ENCODE data around the gene PDRG1. TPM values are rescaled to one million over a fixed set of nuclear protein-coding genes. Genes with fewer than 3 reads are reported as not detected.
"Not testable (repeated sequence)": the region's sequence is repeated elsewhere in the genome, so short reads cannot be mapped to it uniquely, and the experiment has no call there.

Gene PDRG1
- total RNA-seq, 1 donor from 2014 or later, result 21.2 TPM

DNA sequence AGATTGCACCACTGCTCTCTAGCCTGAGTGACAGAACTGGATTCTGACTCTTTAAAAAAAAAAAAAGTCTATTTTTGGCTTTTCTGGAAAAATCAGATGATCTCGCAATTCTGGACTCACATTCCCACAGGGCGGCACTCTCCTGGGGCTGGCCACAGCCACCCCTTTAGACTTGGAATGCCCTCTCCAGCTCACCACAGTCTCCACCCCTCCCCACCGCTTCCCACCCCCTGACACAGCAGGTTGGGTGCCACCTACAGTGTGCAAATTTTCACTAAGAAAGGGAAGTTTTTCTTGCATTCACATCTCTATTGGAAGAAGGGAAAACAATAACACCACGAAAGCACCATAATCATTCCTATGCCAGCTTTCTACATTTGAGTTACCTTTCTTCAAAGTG lies 15.4 kb downstream of the PDRG1 start:
- Mint-ChIP-seq H3K27me3 (ENCODE audit: unreplicated experiment) (peaks cover 4% of the 10 kb centered on the region), H3K4me3 (ENCODE audit: unreplicated experiment) (no peak overlapping the region), H3K9me3 (ENCODE audit: unreplicated experiment) (no peaks in the 10 kb centered on the region), H3K4me1 (ENCODE audit: unreplicated experiment) (no peaks in the 10 kb centered on the region), H3K27ac (ENCODE audit: unreplicated experiment) (no peak overlapping the region), H3K36me3 (ENCODE audit: low read depth, unreplicated experiment) (no peaks in the 10 kb centered on the region)
- TF ChIP-seq, protein P1, sequence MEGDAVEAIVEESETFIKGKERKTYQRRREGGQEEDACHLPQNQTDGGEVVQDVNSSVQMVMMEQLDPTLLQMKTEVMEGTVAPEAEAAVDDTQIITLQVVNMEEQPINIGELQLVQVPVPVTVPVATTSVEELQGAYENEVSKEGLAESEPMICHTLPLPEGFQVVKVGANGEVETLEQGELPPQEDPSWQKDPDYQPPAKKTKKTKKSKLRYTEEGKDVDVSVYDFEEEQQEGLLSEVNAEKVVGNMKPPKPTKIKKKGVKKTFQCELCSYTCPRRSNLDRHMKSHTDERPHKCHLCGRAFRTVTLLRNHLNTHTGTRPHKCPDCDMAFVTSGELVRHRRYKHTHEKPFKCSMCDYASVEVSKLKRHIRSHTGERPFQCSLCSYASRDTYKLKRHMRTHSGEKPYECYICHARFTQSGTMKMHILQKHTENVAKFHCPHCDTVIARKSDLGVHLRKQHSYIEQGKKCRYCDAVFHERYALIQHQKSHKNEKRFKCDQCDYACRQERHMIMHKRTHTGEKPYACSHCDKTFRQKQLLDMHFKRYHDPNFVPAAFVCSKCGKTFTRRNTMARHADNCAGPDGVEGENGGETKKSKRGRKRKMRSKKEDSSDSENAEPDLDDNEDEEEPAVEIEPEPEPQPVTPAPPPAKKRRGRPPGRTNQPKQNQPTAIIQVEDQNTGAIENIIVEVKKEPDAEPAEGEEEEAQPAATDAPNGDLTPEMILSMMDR (IDR thresholded peaks at IDR 0.05; ENCODE audit: unreplicated experiment), result no peak
- DNase-seq (ENCODE audit: low spot score), result no peak

DNA sequence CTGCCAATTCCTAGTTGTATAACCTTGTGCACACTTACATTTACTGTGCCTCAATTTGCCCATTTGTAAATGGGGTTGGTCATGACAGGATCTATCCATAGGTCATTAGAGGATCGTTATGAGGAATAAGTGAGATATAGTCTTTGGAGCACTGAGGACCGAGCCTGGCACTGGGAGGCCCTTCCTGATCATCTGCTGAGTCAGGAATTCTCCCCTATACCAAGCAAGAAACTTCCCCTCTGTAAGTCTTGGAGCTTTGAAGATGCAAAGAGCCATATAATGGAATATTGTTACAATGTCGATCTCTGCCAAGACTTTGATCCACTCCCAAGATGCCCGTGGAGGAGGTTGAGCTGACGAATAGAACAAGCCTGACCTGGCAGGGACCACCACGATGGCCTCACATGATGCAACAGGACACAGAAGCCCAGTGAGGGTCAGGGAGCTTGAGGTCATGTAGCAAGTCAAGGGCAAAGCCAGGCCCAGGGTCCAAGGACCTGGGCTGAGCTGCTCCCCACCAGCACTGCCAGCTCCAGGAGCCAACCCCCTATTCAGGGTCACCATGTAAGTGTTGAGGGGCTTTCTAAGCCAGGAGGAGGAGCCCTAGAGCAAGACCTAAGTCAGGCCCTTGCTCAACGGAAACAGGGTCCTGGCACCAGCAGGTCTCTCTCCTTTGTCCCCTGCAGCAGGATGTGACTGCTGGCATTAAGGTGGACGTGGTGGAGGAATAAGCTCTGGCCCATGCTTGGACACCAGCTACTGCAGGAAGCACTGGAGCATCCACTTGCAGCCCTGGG lies 16.7 kb downstream of the PDRG1 start:
- TF ChIP-seq, protein P1 (IDR thresholded peaks at IDR 0.05; ENCODE audit: unreplicated experiment), result no peak
- Mint-ChIP-seq H3K4me3 (ENCODE audit: unreplicated experiment) (no peak overlapping the region), H3K36me3 (ENCODE audit: low read depth, unreplicated experiment) (no peaks in the 10 kb centered on the region), H3K27ac (ENCODE audit: unreplicated experiment) (no peak overlapping the region), H3K9me3 (ENCODE audit: unreplicated experiment) (no peaks in the 10 kb centered on the region), H3K27me3 (ENCODE audit: unreplicated experiment) (peaks cover 7% of the 10 kb centered on the region), H3K4me1 (ENCODE audit: unreplicated experiment) (no peaks in the 10 kb centered on the region)
- DNase-seq (ENCODE audit: low spot score), result peak; percentile 33

DNA sequence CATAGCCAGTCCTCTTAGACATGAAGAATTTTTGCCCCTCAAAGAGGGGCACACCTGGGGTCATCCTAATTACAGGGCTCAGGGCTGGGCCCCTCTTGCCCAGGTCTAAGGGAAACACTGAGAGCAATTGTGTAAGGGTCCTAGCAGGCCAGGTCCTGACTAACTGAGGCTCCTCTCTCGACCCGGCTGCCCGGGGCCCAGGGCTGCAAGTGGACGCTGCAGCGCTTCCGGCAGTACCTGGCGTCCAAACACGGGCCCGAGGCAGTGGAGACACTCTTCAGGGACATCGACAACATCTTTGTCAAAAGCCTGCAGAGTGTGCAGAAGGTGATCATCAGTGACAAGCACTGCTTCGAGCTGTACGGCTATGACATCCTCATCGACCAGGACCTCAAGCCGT lies 17.4 kb downstream of the PDRG1 start:
- peaks cover 7% of the 10 kb centered on the region for H3K27me3 Mint-ChIP-seq (ENCODE audit: unreplicated experiment)

DNA sequence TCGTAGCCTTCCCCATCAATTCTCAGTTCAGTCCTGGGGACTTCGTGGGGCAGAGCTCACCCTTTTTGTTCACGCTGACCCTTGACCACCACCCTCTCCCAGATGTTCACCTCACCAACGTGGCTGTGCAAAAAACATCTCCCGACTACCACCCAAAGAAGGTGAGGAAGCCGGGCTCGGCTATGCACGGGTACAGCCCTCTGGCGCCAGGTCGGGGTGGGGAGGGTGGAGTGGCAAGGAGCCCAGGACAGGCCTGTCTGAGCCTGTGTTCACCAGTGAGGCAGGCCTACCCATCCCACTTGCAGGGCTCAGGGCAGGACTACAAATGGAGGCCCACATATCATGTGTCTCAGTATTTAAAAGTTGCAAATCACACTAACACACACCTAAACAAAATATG lies 18.1 kb downstream of the PDRG1 start:
- no peak overlapping the region for H3K27ac Mint-ChIP-seq (ENCODE audit: unreplicated experiment)
- no peaks in the 10 kb centered on the region for H3K4me1 Mint-ChIP-seq (ENCODE audit: unreplicated experiment)
- TF ChIP-seq, protein P1 (IDR thresholded peaks at IDR 0.05; ENCODE audit: unreplicated experiment), result no peak
- H3K27me3 Mint-ChIP-seq (ENCODE audit: unreplicated experiment), result peaks cover 7% of the 10 kb centered on the region
- no peak overlapping the region for H3K4me3 Mint-ChIP-seq (ENCODE audit: unreplicated experiment)
- no peaks in the 10 kb centered on the region for H3K9me3 Mint-ChIP-seq (ENCODE audit: unreplicated experiment)
- no peaks in the 10 kb centered on the region for H3K36me3 Mint-ChIP-seq (ENCODE audit: low read depth, unreplicated experiment)
- DNase-seq (ENCODE audit: low spot score), result no peak

More for the DNA sequence above, 17.4 kb downstream of the PDRG1 start:
- no peak for DNase-seq (ENCODE audit: low spot score)
- no peaks in the 10 kb centered on the region for H3K9me3 Mint-ChIP-seq (ENCODE audit: unreplicated experiment)
- no peak overlapping the region for H3K4me3 Mint-ChIP-seq (ENCODE audit: unreplicated experiment)
- TF ChIP-seq, protein P1 (IDR thresholded peaks at IDR 0.05; ENCODE audit: unreplicated experiment), result no peak
- no peaks in the 10 kb centered on the region for H3K4me1 Mint-ChIP-seq (ENCODE audit: unreplicated experiment)
- no peak overlapping the region for H3K27ac Mint-ChIP-seq (ENCODE audit: unreplicated experiment)
- H3K36me3 Mint-ChIP-seq (ENCODE audit: low read depth, unreplicated experiment), result no peaks in the 10 kb centered on the region

DNA sequence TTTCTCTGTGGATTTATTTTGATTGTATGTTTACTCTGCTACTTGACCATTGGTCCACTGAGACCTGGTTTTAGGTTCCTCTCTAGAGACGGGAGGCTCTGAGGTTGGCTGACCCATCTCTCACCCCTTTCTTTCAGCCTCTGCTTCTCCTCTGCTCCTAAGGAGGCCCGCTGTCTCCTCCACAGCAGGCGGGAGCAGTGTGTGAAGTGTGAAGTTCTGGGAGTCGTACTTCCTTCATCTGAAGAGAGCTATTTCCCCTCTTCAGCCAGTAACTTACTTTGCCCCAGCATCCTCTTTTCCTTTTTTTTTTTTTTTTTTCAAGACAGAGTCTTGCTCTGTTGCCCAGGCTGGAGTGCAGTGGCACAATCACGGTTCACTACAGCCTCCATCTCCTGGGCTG lies 21.1 kb downstream of the PDRG1 start:
- TF ChIP-seq, protein P1 (IDR thresholded peaks at IDR 0.05; ENCODE audit: unreplicated experiment), result no peak
- H3K36me3 Mint-ChIP-seq (ENCODE audit: low read depth, unreplicated experiment), result no peaks in the 10 kb centered on the region
- peaks cover 7% of the 10 kb centered on the region for H3K27me3 Mint-ChIP-seq (ENCODE audit: unreplicated experiment)
- no peak overlapping the region for H3K27ac Mint-ChIP-seq (ENCODE audit: unreplicated experiment)
- no peaks in the 10 kb centered on the region for H3K4me1 Mint-ChIP-seq (ENCODE audit: unreplicated experiment)
- H3K9me3 Mint-ChIP-seq (ENCODE audit: unreplicated experiment), result no peaks in the 10 kb centered on the region
- no peak for DNase-seq (ENCODE audit: low spot score)
- no peak overlapping the region for H3K4me3 Mint-ChIP-seq (ENCODE audit: unreplicated experiment)

DNA sequence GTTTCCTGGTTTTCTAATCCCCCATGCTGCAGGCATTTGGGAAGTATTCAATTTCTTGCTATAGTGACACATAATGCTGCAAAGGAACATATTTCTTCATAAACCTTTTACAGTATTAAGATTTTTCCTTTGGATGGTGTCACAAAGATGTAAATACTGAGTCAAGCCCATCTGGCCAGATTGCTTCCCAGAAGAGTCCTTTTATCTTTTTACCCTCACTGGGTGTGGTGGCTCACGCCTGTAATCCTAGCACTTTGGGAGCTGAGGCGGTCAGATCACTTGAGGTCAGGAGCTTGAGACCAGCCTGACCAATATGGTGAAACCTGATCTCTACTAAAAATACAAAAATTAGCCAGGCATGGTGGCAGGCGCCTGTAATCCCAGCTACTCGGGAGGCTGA lies 22.2 kb downstream of the PDRG1 start:
- not testable (repeated sequence) for DNase-seq (ENCODE audit: low spot score); H3K4me3 Mint-ChIP-seq (ENCODE audit: unreplicated experiment); H3K27me3 Mint-ChIP-seq (ENCODE audit: unreplicated experiment); H3K9me3 Mint-ChIP-seq (ENCODE audit: unreplicated experiment); H3K27ac Mint-ChIP-seq (ENCODE audit: unreplicated experiment); H3K4me1 Mint-ChIP-seq (ENCODE audit: unreplicated experiment); H3K36me3 Mint-ChIP-seq (ENCODE audit: low read depth, unreplicated experiment)

Data from endothelial cell (in vitro differentiated cells).